PC-9 (cell line): ENCODE data around the gene STH.

Source experiments
- EZH2 ChIP-seq: fragments of 200-600 bp; sonication (generic); IDR thresholded peaks from 2 replicates; pipeline ENCODE4 v1.8.0; 2017; ENCODE audit warnings: antibody characterized with exemption, low read depth
- TF ChIP-seq, protein P1 (sequence below): fragments of 200-600 bp; sonication (generic); conservative IDR thresholded peaks from 2 replicates; pipeline ENCODE4 v1.6.1; 2017; ENCODE audit warnings: mixed run types, antibody characterized with exemption, mild to moderate bottlenecking, moderate library complexity

DNA sequence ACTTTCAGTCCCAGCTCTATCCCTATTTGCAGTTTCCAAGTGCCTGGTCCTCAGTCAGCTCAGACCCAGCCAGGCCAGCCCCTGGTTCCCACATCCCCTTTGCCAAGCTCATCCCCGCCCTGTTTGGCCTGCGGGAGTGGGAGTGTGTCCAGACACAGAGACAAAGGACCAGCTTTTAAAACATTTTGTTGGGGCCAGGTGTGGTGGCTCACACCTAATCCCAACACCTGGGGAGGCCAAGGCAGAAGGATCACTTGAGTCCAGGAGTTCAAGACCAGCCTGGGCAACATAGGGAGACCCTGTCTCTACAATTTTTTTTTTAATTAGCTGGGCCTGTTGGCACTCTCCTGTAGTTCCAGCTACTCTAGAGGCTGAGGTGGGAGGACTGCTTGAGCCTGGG lies 1.7 kb downstream of the STH start:
- TF ChIP-seq, protein P1, sequence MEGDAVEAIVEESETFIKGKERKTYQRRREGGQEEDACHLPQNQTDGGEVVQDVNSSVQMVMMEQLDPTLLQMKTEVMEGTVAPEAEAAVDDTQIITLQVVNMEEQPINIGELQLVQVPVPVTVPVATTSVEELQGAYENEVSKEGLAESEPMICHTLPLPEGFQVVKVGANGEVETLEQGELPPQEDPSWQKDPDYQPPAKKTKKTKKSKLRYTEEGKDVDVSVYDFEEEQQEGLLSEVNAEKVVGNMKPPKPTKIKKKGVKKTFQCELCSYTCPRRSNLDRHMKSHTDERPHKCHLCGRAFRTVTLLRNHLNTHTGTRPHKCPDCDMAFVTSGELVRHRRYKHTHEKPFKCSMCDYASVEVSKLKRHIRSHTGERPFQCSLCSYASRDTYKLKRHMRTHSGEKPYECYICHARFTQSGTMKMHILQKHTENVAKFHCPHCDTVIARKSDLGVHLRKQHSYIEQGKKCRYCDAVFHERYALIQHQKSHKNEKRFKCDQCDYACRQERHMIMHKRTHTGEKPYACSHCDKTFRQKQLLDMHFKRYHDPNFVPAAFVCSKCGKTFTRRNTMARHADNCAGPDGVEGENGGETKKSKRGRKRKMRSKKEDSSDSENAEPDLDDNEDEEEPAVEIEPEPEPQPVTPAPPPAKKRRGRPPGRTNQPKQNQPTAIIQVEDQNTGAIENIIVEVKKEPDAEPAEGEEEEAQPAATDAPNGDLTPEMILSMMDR: no peak
- no peak for TF ChIP-seq EZH2
